Sciatic nerve (tissue), 2 donors: ENCODE data around the gene PSMD4. TPM values are rescaled to one million over a fixed set of nuclear protein-coding genes. Genes with fewer than 3 reads are reported as not detected.
"Not testable (repeated sequence)": the region's sequence is repeated elsewhere in the genome, so short reads cannot be mapped to it uniquely, and the experiment has no call there.

Source experiments
- ATAC-seq: fragments of 200-7000 bp; cut with Tn5 transposase; one replicate; pipeline ENCODE4 v1.9.1; 2020; ENCODE audit warnings: mild to moderate bottlenecking, moderate library complexity
- DNase-seq: peaks from one replicate; pipeline ENCODE4 v3.0.0-alpha.2; 2020; ENCODE audit warnings: low spot score
- intact Hi-C: fragments of 100-400 bp; cut with DNase I; formaldehyde crosslinking; loops from one replicate; pipeline ENCODE4 v1.14.2; 2022
- total RNA-seq: library from RNA; stranded (reverse); fragmentation: NEBNext Ultra II Directional; extraction: Animal tissue kit (Norgen Biotek cat#: 25700); gene quantifications from one replicate; pipeline ENCODE4 v1.2.1, GENCODE V29; 2021
- donor health status: DM: no; HTN: no; CAD: no.
- donor health status: DM: no; HTN: no; CAD: no.

Gene PSMD4
- total RNA-seq: 119 TPM

GRCh38 chr1:151254217-151255213, at the start of gene PSMD4:
TSS of gene PSMD4 (plus strand) at chr1:151254734. CDS start at chr1:151254783, 49 bp downstream.
- ATAC-seq (peak; percentile 100), DNase-seq (peak; percentile 97)
- intact Hi-C loops: loop anchor here (5.0 kb wide), 1 partner anchor 57 kb away; the partner anchor contains the start of gene PIP5K1A

- intact Hi-C loops, DNase-seq, ATAC-seq: not testable (repeated sequence)
Observed at GRCh38 chr1:151205381-151205965, 49.1 kb upstream of the PSMD4 start.

GRCh38 chr1:151210830-151211229, 43.7 kb upstream of the PSMD4 start:
- intact Hi-C loops: no loop called here
- no peak for ATAC-seq
- DNase-seq: no peak

- no peak for DNase-seq
- intact Hi-C loops: no loop called here
- no peak for ATAC-seq
Observed at GRCh38 chr1:151211972-151212705, 42.4 kb upstream of the PSMD4 start.

GRCh38 chr1:151213560-151213959, 41.0 kb upstream of the PSMD4 start:
- intact Hi-C loops: no loop called here
- DNase-seq (no peak), ATAC-seq (no peak)

GRCh38 chr1:151221616-151222015, 32.9 kb upstream of the PSMD4 start:
- no peak for ATAC-seq
- intact Hi-C loops: no loop called here
- DNase-seq: no peak

- DNase-seq (no peak), ATAC-seq (no peak)
- intact Hi-C loops: no loop called here
Observed at GRCh38 chr1:151222130-151222529, 32.4 kb upstream of the PSMD4 start.

- intact Hi-C loops: no loop called here
- DNase-seq (no peak), ATAC-seq (no peak)
Observed at GRCh38 chr1:151235235-151235634, 19.3 kb upstream of the PSMD4 start.

- ATAC-seq (no peak), DNase-seq (no peak)
- intact Hi-C loops: no loop called here
Observed at GRCh38 chr1:151237678-151238466, 16.7 kb upstream of the PSMD4 start.

GRCh38 chr1:151238467-151238739, 16.1 kb upstream of the PSMD4 start:
- DNase-seq (no peak), ATAC-seq (no peak)
- intact Hi-C loops: no loop called here

GRCh38 chr1:151242442-151242841, 12.1 kb upstream of the PSMD4 start:
- no peak for DNase-seq
- no peak for ATAC-seq
- intact Hi-C loops: no loop called here

- ATAC-seq (no peak), DNase-seq (no peak)
- intact Hi-C loops: no loop called here
Observed at GRCh38 chr1:151243683-151244216, 10.8 kb upstream of the PSMD4 start.

GRCh38 chr1:151246786-151247185, 7.7 kb upstream of the PSMD4 start:
- intact Hi-C loops: no loop called here
- ATAC-seq: no peak
- DNase-seq: no peak

GRCh38 chr1:151251656-151252470, 2.7 kb upstream of the PSMD4 start:
- ATAC-seq (peak; percentile 45), DNase-seq (peak; percentile 75)
- intact Hi-C loops: loop anchor here (5.0 kb wide), 1 partner anchor 55 kb away; the partner anchor contains the start of gene PIP5K1A

GRCh38 chr1:151255381-151255780, 847 bp downstream of the PSMD4 start:
- DNase-seq (no peak), ATAC-seq (no peak)
- intact Hi-C loops: no loop called here

- ATAC-seq (no peak), DNase-seq (no peak)
- intact Hi-C loops: no loop called here
Observed at GRCh38 chr1:151259351-151259750, 4.8 kb downstream of the PSMD4 start.

GRCh38 chr1:151265446-151266236, 11.1 kb downstream of the PSMD4 start:
- intact Hi-C loops: no loop called here
- DNase-seq (no peak), ATAC-seq (no peak)
